GM18502 (cell line): ENCODE data around the gene ASB16.

Experiments used
- ATAC-seq: cut with Tn5 transposase; IDR thresholded peaks from one replicate; pipeline ENCODE4 v1.9.1; 2021; ENCODE audit warnings: mild to moderate bottlenecking; ENCODE audit not compliant: unreplicated experiment, poor library complexity

The ASB16 gene

GRCh38 chr17:44205962-44206824 lies 35.7 kb downstream of the ASB16 start:
- ATAC-seq: no peak

- no peak for ATAC-seq
Observed at GRCh38 chr17:44206825-44207155, 36.3 kb downstream of the ASB16 start.

- ATAC-seq: no peak
Observed at GRCh38 chr17:44207319-44207718, 36.8 kb downstream of the ASB16 start.

GRCh38 chr17:44207743-44208142 lies 37.2 kb downstream of the ASB16 start:
- no peak for ATAC-seq

GRCh38 chr17:44209786-44210341 lies 39.4 kb downstream of the ASB16 start:
- ATAC-seq: no peak

- peak; percentile 69 for ATAC-seq
Observed at GRCh38 chr17:44210342-44211192, 40.1 kb downstream of the ASB16 start.

GRCh38 chr17:44211281-44212265 lies 41.1 kb downstream of the ASB16 start:
- ATAC-seq: no peak

- ATAC-seq: no peak
Observed at GRCh38 chr17:44212507-44213402, 42.3 kb downstream of the ASB16 start.

GRCh38 chr17:44213403-44214229 lies 43.1 kb downstream of the ASB16 start:
- no peak for ATAC-seq

- no peak for ATAC-seq
Observed at GRCh38 chr17:44214230-44214494, 43.7 kb downstream of the ASB16 start.

GRCh38 chr17:44214896-44215295 lies 44.4 kb downstream of the ASB16 start:
- ATAC-seq: no peak

- ATAC-seq: no peak
Observed at GRCh38 chr17:44216173-44216572, 45.7 kb downstream of the ASB16 start.

GRCh38 chr17:44216694-44217093 lies 46.2 kb downstream of the ASB16 start:
- no peak for ATAC-seq

GRCh38 chr17:44217738-44218343 lies 47.3 kb downstream of the ASB16 start:
- ATAC-seq: no peak

- peak; percentile 37 for ATAC-seq
Observed at GRCh38 chr17:44218344-44219107, 48.0 kb downstream of the ASB16 start.

- ATAC-seq: peak; percentile 32
Observed at GRCh38 chr17:44219108-44219615, 48.7 kb downstream of the ASB16 start.

- peak; percentile 13 for ATAC-seq
Observed at GRCh38 chr17:44219616-44220212, 49.2 kb downstream of the ASB16 start, which contains the start of gene UBTF. UBTF (minus strand) TSS chr17:44219675; CDS start chr17:44218229, 1,446 bp downstream.
